ENCODE results near the gene WDR90. TPM values are rescaled to one million over a fixed set of nuclear protein-coding genes. Genes with fewer than 3 reads are reported as not detected.

WDR90 gene
- total and polyA plus RNA-seq, 2 of the 13 experiments (the other 11 are each of a cell fraction or from before 2014, with no cell fraction given) = 14.9 to 28.9 TPM

DNA sequence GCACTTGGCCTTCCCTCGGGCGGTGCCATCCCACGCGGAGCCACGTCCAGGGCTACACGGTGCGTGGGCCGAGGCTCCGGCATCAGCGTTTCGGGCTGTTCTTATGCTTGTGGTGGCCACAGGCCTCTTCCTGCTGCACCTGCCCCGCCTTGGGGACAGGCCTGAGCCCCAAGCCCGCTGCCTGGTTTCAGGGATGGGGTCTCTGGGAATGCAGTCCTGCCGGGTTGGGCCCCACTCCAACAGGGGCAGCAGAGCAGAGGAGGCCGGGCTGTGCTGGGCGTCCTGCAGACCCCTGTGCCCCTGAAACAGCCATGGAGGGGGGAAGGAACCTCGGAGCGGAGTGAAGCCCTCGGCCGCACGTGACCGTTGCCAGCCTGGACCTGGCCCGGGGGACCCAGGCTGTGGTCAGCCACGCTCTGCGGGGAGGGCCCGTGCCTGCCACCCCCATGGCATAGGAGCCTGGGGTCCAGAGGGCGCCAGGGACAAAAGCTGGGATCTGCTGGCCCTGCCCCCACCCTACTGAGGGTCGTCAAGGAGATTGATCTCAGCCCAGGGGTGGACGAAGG, 18.8 kb upstream of the WDR90 start (continued):
- TF ChIP-seq, protein P1, sequence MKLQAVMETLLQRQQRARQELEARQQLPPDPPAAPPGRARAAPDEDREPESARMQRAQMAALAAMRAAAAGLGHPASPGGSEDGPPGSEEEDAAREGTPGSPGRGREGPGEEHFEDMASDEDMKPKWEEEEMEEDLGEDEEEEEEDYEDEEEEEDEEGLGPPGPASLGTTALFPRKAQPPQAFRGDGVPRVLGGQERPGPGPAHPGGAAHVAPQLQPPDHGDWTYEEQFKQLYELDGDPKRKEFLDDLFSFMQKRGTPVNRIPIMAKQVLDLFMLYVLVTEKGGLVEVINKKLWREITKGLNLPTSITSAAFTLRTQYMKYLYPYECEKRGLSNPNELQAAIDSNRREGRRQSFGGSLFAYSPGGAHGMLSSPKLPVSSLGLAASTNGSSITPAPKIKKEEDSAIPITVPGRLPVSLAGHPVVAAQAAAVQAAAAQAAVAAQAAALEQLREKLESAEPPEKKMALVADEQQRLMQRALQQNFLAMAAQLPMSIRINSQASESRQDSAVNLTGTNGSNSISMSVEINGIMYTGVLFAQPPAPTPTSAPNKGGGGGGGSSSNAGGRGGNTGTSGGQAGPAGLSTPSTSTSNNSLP (IDR thresholded peaks at IDR 0.05; ENCODE audit: low read depth, low read length) = no peak
- TF ChIP-seq, protein P2, sequence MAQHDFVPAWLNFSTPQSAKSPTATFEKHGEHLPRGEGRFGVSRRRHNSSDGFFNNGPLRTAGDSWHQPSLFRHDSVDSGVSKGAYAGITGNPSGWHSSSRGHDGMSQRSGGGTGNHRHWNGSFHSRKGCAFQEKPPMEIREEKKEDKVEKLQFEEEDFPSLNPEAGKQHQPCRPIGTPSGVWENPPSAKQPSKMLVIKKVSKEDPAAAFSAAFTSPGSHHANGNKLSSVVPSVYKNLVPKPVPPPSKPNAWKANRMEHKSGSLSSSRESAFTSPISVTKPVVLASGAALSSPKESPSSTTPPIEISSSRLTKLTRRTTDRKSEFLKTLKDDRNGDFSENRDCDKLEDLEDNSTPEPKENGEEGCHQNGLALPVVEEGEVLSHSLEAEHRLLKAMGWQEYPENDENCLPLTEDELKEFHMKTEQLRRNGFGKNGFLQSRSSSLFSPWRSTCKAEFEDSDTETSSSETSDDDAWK (CRISPR knock-in tag; IDR thresholded peaks at IDR 0.05) = no peak
- TF ChIP-seq ZNF264 (CRISPR knock-in tag; IDR thresholded peaks at IDR 0.05) (0 out of 2 replicates have a peak, but pooled peaks have one; percentile 29), KLF15 (CRISPR knock-in tag; IDR thresholded peaks at IDR 0.05; ENCODE audit: borderline replicate concordance) (no peak), GABPA (IDR thresholded peaks at IDR 0.05; ENCODE audit: low read depth, low read length) (no peak), GABPA (CRISPR knock-in tag; IDR thresholded peaks at IDR 0.05; ENCODE audit: low read depth) (no peak), MATR3 (CRISPR knock-in tag; IDR thresholded peaks at IDR 0.05) (no peak), TBP (CRISPR knock-in tag; IDR thresholded peaks at IDR 0.05) (no peak), RBM39 (IDR thresholded peaks at IDR 0.05; ENCODE audit: low read depth, low read length, poor library complexity, severe bottlenecking) (no peak), ARID2 (CRISPR knock-in tag; IDR thresholded peaks at IDR 0.05; ENCODE audit: borderline replicate concordance) (no peak), CHD2 (IDR thresholded peaks at IDR 0.05; ENCODE audit: low read depth, low read length) (no peak), REXO4 (CRISPR knock-in tag; IDR thresholded peaks at IDR 0.05; ENCODE audit: borderline replicate concordance) (no peak), ZNF709 (CRISPR knock-in tag; IDR thresholded peaks at IDR 0.05) (no peak; the same call in 1 of the 2 replicates), ZNF891 (CRISPR knock-in tag; IDR thresholded peaks at IDR 0.05) (peak; percentile 3; the same call in 1 of the 2 replicates), NPAS2 (CRISPR knock-in tag; IDR thresholded peaks at IDR 0.05; ENCODE audit: borderline replicate concordance) (no peak)
- TF ChIP-seq, protein P3, sequence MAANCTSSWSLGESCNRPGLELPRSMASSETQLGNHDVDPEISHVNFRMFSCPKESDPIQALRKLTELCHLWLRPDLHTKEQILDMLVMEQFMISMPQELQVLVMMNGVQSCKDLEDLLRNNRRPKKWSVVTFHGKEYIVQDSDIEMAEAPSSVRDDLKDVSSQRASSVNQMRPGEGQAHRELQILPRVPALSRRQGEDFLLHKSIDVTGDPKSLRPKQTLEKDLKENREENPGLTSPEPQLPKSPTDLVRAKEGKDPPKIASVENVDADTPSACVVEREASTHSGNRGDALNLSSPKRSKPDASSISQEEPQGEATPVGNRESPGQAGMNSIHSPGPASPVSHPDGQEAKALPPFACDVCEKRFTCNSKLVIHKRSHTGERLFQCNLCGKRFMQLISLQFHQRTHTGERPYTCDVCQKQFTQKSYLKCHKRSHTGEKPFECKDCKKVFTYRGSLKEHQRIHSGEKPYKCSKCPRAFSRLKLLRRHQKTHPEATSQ (CRISPR knock-in tag; IDR thresholded peaks at IDR 0.05; ENCODE audit: borderline replicate concordance) = no peak
- TF ChIP-seq, protein P4, sequence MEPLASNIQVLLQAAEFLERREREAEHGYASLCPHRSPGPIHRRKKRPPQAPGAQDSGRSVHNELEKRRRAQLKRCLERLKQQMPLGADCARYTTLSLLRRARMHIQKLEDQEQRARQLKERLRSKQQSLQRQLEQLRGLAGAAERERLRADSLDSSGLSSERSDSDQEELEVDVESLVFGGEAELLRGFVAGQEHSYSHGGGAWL (CRISPR knock-in tag; IDR thresholded peaks at IDR 0.05) = peak; percentile 46; the same call in 1 of the 2 replicates
- TF ChIP-seq, protein P5, sequence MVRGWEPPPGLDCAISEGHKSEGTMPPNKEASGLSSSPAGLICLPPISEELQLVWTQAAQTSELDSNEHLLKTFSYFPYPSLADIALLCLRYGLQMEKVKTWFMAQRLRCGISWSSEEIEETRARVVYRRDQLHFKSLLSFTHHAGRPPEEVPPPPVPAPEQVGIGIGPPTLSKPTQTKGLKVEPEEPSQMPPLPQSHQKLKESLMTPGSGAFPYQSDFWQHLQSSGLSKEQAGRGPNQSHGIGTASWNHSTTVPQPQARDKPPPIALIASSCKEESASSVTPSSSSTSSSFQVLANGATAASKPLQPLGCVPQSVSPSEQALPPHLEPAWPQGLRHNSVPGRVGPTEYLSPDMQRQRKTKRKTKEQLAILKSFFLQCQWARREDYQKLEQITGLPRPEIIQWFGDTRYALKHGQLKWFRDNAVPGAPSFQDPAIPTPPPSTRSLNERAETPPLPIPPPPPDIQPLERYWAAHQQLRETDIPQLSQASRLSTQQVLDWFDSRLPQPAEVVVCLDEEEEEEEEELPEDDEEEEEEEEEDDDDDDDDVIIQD (CRISPR knock-in tag; IDR thresholded peaks at IDR 0.05; ENCODE audit: low read depth) = no peak
- TF ChIP-seq, protein P6, sequence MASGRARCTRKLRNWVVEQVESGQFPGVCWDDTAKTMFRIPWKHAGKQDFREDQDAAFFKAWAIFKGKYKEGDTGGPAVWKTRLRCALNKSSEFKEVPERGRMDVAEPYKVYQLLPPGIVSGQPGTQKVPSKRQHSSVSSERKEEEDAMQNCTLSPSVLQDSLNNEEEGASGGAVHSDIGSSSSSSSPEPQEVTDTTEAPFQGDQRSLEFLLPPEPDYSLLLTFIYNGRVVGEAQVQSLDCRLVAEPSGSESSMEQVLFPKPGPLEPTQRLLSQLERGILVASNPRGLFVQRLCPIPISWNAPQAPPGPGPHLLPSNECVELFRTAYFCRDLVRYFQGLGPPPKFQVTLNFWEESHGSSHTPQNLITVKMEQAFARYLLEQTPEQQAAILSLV (CRISPR knock-in tag; IDR thresholded peaks at IDR 0.05; ENCODE audit: borderline replicate concordance) = no peak
- TF ChIP-seq, protein P7, sequence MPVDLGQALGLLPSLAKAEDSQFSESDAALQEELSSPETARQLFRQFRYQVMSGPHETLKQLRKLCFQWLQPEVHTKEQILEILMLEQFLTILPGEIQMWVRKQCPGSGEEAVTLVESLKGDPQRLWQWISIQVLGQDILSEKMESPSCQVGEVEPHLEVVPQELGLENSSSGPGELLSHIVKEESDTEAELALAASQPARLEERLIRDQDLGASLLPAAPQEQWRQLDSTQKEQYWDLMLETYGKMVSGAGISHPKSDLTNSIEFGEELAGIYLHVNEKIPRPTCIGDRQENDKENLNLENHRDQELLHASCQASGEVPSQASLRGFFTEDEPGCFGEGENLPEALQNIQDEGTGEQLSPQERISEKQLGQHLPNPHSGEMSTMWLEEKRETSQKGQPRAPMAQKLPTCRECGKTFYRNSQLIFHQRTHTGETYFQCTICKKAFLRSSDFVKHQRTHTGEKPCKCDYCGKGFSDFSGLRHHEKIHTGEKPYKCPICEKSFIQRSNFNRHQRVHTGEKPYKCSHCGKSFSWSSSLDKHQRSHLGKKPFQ (CRISPR knock-in tag; IDR thresholded peaks at IDR 0.05; ENCODE audit: insufficient replicate concordance) = peak; percentile 18
